Superior temporal gyrus (tissue), 1 donor: ENCODE data around the gene DPYD.

Source experiments
- DNase-seq: peaks from one replicate; pipeline ENCODE4 v3.0.0-alpha.2; 2016; ENCODE audit errors: extremely low spot score

The DPYD gene

GRCh38 chr1:97837161-97837560 is 83.7 kb downstream of the DPYD start:
- DNase-seq, result no peak

- no peak for DNase-seq
These were observed 85.9 kb downstream of the DPYD start for GRCh38 chr1:97834899-97835298.

- DNase-seq, result no peak
These were observed 87.0 kb downstream of the DPYD start for GRCh38 chr1:97833881-97834280.

GRCh38 chr1:97832481-97832880 is 88.4 kb downstream of the DPYD start:
- no peak for DNase-seq

GRCh38 chr1:97827887-97828286 is 92.9 kb downstream of the DPYD start:
- DNase-seq, result no peak

DNA sequence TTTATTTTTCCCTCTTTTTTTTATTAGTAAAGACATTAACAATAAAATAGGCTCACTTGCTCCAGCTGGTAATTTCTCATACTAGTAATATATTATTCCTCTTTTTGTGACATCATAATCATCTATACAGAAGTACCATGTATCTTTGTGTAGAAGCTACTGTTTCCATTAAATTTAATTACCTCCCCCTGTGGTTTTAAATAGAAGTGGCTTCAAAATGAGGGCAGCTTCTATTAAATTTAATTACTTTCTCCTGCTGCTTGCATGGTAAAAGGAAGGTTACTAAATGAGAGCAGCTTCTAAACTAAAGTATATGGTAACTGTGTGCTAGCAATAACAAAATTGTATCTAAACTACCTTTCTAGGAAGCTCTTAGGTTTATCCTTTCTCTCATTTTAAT is 94.0 kb downstream of the DPYD start:
- no peak for DNase-seq

DNA sequence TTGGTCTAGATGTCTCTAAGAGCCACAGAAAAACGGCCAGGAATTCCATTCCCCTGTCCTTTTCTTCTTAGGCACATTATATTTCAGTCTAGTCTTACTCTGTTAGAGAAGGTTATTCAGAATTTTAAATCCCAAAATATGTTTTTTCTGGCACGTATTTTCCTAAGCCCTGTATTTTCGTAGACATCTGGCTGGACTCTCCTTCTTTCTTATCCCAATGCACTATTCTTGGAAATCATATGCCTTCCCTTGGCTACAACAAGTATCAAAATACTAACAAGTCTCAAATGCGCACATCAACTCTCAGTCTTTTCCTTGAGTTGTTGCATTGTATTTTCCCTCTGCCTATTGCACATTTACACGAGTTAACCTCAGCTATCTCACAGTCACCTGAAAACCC is 96.2 kb downstream of the DPYD start:
- no peak for DNase-seq

DNA sequence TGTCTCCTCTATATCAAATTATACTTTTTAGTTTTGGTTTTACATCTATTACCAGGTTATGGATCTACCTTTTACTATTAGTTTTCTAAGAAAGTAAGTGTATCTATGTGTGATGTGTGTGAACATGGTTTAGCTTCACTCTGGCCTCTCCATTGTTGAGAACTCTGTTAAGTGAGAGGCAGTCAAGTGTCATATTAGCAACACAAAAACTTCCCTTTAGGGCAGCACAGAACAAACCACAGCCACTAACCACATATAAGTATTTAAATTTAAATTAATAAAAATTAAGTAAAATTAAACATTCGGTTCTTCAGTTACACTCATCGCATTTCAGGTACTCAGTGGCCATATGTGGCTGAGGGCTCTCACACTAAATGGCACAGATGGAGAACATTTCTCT is 96.6 kb downstream of the DPYD start:
- DNase-seq, result no peak

GRCh38 chr1:97820470-97821188 is 100.2 kb downstream of the DPYD start:
- DNase-seq, result peak; percentile 61

GRCh38 chr1:97816927-97817326 is 103.9 kb downstream of the DPYD start:
- no peak for DNase-seq

DNA sequence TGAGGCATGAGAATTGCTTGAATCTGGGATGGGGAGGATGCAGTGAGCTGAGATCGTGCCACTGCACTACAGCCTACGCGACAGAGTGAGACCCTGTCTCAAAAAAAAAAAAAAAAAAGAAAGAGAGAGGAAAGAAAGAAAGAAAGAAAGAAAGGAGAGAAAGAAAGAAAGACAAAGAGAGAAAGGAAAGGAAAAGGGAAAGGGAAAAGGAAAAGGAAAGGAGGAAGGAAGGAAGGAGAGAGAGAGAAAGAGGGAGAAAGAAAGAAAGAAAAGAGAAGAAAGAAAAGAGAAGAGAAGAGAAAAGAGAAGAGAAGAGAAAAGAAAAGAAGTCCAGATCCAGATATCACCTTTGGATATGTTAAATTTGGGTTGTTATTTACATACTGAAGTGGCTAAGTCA is 106.0 kb downstream of the DPYD start:
- no peak for DNase-seq

DNA sequence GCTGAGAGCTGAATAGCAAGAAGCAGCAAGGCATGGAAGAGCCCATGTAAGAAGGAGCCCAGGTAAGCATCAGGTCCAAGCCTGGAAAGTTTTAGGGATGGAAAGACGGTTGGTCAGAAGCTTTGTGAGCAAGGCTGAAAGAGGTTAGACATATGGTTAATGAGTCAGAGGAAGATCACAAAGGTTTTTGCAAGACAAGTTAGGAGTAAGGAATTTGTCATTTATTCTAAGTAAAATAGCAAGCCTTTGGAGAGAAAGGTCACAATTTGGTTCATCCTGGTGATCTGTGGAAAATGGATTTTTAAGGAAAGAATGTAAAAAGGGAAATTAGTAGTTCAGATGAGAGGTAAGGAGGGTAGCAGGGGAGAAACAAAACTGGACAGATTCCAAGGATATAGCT is 106.7 kb downstream of the DPYD start:
- no peak for DNase-seq

- DNase-seq, result no peak
These were observed 108.8 kb downstream of the DPYD start for GRCh38 chr1:97812076-97812475.

DNA sequence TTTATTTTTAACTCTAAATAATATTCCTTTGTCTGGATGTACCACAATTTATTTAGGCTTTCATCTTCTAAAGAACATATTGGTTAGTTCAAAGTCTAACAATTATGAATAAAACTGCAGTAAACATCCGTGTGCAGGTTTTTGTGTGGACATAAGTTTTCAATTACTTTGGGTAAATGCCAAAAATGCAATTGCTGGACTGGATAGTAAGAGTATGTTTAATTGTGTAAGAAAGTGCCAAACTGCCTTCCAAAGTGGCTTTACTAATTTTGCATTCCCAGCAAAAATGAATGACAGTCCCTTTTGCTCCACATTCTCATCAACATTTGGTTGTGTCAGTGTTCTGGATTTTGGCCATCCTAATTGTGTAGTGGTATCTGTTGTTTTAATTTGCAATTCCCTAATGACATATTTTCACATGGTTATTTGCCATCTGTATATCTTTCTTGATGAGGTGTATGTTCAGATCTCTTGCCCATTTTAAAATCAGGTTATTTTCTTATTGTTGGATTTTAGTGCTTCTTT is 113.8 kb downstream of the DPYD start:
- no peak for DNase-seq

DNA sequence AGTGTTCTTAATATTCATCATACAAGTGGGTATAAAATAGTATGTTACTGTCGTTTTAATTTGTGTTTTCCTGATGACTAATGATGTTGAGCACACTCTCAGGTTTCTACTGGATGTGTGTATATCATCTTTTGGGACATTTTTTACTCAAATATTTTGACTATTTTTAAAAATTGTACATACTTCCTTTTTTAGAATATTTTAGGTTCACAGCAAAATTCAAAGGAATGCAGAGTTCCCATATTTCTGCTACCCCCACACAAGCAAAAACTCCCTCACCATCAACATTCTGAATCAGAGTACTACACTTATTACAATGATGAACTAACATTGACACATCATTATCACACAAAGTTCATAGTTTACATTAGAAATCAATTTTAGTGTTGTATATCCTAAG is 114.5 kb downstream of the DPYD start:
- no peak for DNase-seq

- DNase-seq, result no peak
These were observed 115.7 kb downstream of the DPYD start for GRCh38 chr1:97805093-97805492.

DNA sequence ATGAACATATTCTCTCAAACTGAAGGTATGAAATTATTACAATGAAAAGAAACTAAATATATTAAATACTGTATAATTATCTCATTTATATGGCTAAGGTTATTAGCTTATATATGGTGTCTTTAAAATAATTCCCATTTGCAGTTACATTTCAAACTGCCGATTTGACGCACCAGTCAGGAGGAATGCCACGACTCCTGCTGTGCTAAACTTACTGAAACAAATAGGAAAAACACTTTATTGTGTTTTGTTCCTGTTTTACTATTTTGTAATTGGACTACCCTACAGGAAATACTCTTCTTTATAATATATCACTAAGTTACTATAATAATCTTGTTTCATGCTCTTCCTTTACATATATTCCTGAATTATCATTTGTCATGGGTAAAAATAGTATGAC is 117.8 kb downstream of the DPYD start:
- no peak for DNase-seq

DNA sequence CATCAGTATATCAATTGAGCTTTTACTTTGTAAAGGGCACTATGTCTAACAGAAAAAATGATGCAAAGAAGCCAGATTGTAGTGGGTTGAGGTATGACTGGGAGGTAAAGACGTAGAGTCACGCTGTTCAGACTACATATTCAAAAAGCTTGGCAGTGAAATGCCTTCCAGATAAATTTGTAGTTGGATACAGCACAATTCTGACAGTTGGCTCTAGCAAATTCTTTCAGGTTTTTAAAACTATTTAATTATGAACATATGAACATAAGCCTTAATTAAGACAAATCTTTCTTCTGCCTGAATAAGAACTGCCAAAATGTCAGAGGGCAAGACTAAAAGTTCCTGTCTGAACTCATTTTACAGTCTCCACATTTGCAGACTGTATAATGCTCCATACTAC is 118.8 kb downstream of the DPYD start:
- no peak for DNase-seq

DNA sequence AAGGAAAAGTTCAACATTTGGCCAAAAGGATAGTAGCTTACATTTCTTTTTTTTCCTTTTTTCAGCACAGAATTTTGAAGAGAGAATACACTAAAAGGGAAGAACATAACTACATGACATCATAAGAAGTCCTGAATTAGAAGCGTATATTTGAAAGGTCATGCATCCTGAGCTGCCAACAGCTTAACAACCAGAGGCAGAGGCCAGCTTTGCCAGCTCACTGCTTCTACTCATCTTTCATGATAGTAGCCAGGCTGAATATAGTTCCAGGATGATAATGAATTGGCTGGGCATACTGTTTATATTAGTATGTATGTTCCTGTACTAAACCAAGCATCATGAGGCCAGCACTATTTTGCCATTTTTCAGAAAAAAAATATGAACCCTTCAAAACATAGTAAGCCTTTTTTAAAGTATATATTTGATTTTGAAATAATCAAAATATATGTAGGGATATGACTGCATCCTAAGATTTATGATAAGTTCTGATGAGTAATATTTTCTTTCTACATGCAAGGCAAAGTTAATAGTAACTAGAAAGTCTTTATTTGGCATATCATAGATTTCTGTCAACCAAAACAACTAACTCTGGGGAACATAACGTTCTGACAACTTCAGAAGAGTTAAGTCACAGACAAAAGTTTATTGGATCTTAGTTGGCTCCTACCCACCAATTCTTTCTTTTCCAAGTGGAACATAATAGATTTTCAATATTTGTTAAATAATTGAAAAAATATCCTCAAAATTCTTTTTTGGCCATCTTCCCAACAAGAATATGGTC is 123.2 kb downstream of the DPYD start:
- DNase-seq, result no peak

GRCh38 chr1:97796711-97797110 is 124.1 kb downstream of the DPYD start:
- no peak for DNase-seq

DNA sequence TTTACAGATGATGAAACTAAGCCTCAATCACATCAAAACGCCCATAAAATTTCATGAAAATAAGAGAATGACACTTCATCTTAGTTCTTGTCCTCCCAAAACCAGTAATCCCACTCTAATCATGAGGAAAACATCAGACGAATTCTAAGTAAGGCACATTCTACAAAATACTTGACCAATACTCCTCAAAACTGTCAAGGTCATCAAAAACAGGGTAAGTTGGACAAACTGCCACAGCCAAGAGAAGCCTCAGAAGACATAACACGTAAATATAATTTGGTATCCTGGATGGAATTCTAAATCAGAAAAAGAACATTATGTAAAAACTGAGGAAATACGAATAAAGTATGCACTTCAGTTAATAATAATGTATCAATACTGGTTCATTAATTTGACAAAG is 128.2 kb downstream of the DPYD start:
- DNase-seq, result no peak

DNA sequence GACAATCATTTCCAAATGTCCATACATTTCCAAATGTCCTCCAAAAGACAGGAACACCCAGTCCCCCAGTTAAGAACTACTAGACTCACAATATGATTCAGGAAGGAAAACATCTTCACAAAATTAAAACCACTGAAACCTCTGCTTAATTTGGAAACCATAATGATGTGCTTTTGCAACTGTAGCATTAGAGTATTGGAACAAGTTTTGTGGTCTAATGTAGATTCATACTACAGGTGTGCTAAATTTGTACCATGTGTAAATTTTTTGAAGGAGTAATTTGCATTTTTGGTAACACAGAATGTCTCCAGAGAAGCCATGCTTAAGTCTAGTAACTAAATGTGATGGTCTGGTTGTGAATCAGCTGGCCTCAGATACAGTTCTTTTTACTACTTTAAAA is 129.6 kb downstream of the DPYD start:
- DNase-seq, result no peak

DNA sequence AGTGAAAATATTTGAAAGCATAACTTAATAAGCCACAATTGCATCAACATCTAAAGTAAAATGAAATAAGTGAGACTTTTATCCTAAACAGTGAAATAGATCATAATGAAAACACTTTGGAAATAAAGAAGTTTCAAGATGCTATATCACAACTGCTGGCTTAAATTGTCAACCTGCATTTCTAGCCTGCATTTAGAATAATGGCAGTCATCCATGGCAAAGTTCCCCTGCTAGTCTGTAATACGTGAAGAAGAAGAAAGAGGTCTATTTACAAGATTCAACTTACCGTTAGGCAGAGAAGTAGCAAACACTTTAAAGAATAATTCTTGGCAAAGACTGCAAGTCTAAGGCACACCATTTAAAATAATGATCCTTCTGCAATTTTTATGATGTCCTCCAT is 133.6 kb downstream of the DPYD start:
- DNase-seq, result no peak
